Mammary epithelial cell (primary cell): Measurements from ENCODE around the gene MDGA2.

Experiments used
- EZH2 ChIP-seq: IDR thresholded peaks from 2 replicates; pipeline ENCODE4 v1.6.1; 2012; ENCODE audit warnings: low read length, inconsistent platforms, borderline replicate concordance
- TF ChIP-seq, protein P1 (sequence below), 2 donors: IDR thresholded peaks in 1 of 2; conservative IDR thresholded peaks in 1 of 2; 2 replicates each; pipeline ENCODE4 v1.5.1; 2011 to 2012; ENCODE audit warnings: inconsistent platforms in 2 of 2, low read length in 2 of 2, mild to moderate bottlenecking in 2 of 2, control low read depth in 1 of 2, low read depth in 1 of 2; ENCODE audit not compliant: insufficient read depth in 1 of 2; ENCODE audit errors: extremely low read depth in 1 of 2

- TF ChIP-seq EZH2, result no peak
- TF ChIP-seq, protein P1, sequence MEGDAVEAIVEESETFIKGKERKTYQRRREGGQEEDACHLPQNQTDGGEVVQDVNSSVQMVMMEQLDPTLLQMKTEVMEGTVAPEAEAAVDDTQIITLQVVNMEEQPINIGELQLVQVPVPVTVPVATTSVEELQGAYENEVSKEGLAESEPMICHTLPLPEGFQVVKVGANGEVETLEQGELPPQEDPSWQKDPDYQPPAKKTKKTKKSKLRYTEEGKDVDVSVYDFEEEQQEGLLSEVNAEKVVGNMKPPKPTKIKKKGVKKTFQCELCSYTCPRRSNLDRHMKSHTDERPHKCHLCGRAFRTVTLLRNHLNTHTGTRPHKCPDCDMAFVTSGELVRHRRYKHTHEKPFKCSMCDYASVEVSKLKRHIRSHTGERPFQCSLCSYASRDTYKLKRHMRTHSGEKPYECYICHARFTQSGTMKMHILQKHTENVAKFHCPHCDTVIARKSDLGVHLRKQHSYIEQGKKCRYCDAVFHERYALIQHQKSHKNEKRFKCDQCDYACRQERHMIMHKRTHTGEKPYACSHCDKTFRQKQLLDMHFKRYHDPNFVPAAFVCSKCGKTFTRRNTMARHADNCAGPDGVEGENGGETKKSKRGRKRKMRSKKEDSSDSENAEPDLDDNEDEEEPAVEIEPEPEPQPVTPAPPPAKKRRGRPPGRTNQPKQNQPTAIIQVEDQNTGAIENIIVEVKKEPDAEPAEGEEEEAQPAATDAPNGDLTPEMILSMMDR (conservative IDR thresholded peaks at IDR 0.05 in 1 of 2, IDR thresholded peaks at IDR 0.05 in 1 of 2; ENCODE audit: extremely low read depth in 1 of 2, insufficient read depth in 1 of 2, low read depth in 1 of 2, low read length in 2 of 2), result no peak
These were observed 618.0 kb downstream of the MDGA2 start for GRCh38 chr14:47057364-47057763.
